Astrocyte (in vitro differentiated cells and primary cell): ENCODE results near the gene PARP4. TPM values are rescaled to one million over a fixed set of nuclear protein-coding genes. Genes with fewer than 3 reads are reported as not detected.
A peak's percentile ranks its signal among the peaks of the same experiment; 100 is the strongest.

Experiments
- DNase-seq: peaks from one replicate; pipeline ENCODE4 v3.0.0-alpha.2; 2010; ENCODE audit warnings: low read depth
- FAIRE-seq: peaks from 2 replicates; lab custom pipeline; 2011; peaks lifted over from hg19 to GRCh38; lab: Jason Lieb, UNC
- H2AFZ ChIP-seq: 2 replicates; pipeline ENCODE4 v1.6.0; 2012; ENCODE audit warnings: low read depth, low read length, inconsistent platforms
- H3K27ac ChIP-seq: 2 replicates; pipeline ENCODE4 v1.5.1; 2011; ENCODE audit warnings: low read depth, low read length, inconsistent platforms
- H3K27me3 ChIP-seq: 2 replicates; pipeline ENCODE4 v1.6.0; 2011; ENCODE audit warnings: low read length, inconsistent platforms; ENCODE audit not compliant: insufficient read depth
- H3K36me3 ChIP-seq: 2 replicates; pipeline ENCODE4 v1.5.1; 2011; ENCODE audit warnings: low read length, inconsistent platforms; ENCODE audit not compliant: insufficient read depth
- H3K4me1 ChIP-seq: 2 replicates; pipeline ENCODE4 v1.5.1; 2011; ENCODE audit warnings: low read length, inconsistent platforms; ENCODE audit not compliant: insufficient read depth
- H3K4me2 ChIP-seq: 2 replicates; pipeline ENCODE4 v1.6.0; 2012; ENCODE audit warnings: low read length, inconsistent platforms
- H3K4me3 ChIP-seq: 2 replicates; pipeline ENCODE4 v1.5.1; 2011; ENCODE audit warnings: low read depth, mild to moderate bottlenecking, low read length, inconsistent platforms; ENCODE audit not compliant: insufficient read depth
- H3K79me2 ChIP-seq: 2 replicates; pipeline ENCODE4 v1.6.0; 2012; ENCODE audit warnings: mild to moderate bottlenecking, low read length, inconsistent platforms; ENCODE audit not compliant: insufficient read depth
- H3K9ac ChIP-seq: 2 replicates; pipeline ENCODE4 v1.6.0; 2012; ENCODE audit warnings: mild to moderate bottlenecking, low read length, inconsistent platforms
- H3K9me3 ChIP-seq: 2 replicates; pipeline ENCODE4 v1.5.1; 2012; ENCODE audit warnings: low read depth, mild to moderate bottlenecking, low read length, inconsistent platforms; ENCODE audit not compliant: insufficient read depth
- H4K20me1 ChIP-seq: 2 replicates; pipeline ENCODE4 v1.6.0; 2012; ENCODE audit warnings: low read length, inconsistent platforms; ENCODE audit not compliant: insufficient read depth
- H3K27ac Mint-ChIP-seq: one replicate; pipeline ENCODE4 v1.8.0; 2021; ENCODE audit warnings: mild to moderate bottlenecking, mixed read lengths; ENCODE audit not compliant: unreplicated experiment
- H3K27me3 Mint-ChIP-seq: one replicate; pipeline ENCODE4 v1.8.0; 2021; ENCODE audit warnings: low read depth, mixed read lengths; ENCODE audit not compliant: unreplicated experiment
- H3K36me3 Mint-ChIP-seq: one replicate; pipeline ENCODE4 v1.8.0; 2021; ENCODE audit warnings: low read depth, mixed read lengths; ENCODE audit not compliant: unreplicated experiment
- H3K4me1 Mint-ChIP-seq: one replicate; pipeline ENCODE4 v1.8.0; 2021; ENCODE audit warnings: low read depth, mixed read lengths; ENCODE audit not compliant: unreplicated experiment
- H3K4me3 Mint-ChIP-seq: one replicate; pipeline ENCODE4 v1.8.0; 2021; ENCODE audit warnings: mild to moderate bottlenecking, moderate library complexity, mixed read lengths; ENCODE audit not compliant: unreplicated experiment
- H3K9me3 Mint-ChIP-seq: one replicate; pipeline ENCODE4 v1.8.0; 2021; ENCODE audit warnings: mild to moderate bottlenecking, mixed read lengths; ENCODE audit not compliant: unreplicated experiment
- CTCF ChIP-seq: IDR thresholded peaks from 2 replicates; pipeline ENCODE4 v1.5.1; 2011; ENCODE audit warnings: low read depth, mild to moderate bottlenecking, inconsistent platforms, low read length, moderate library complexity; ENCODE audit not compliant: insufficient read depth
- EZH2 ChIP-seq: IDR thresholded peaks from 2 replicates; pipeline ENCODE4 v1.6.1; 2012; ENCODE audit warnings: mild to moderate bottlenecking, low read length, inconsistent platforms; ENCODE audit not compliant: insufficient read depth
- total RNA-seq: library from RNA; stranded (reverse); gene quantifications from 2 replicates; pipeline ENCODE4 v1.2.1, GENCODE V29; 2021

PARP4 gene
- total RNA-seq, 1 donor from 2014 or later = 59.1 TPM

DNA sequence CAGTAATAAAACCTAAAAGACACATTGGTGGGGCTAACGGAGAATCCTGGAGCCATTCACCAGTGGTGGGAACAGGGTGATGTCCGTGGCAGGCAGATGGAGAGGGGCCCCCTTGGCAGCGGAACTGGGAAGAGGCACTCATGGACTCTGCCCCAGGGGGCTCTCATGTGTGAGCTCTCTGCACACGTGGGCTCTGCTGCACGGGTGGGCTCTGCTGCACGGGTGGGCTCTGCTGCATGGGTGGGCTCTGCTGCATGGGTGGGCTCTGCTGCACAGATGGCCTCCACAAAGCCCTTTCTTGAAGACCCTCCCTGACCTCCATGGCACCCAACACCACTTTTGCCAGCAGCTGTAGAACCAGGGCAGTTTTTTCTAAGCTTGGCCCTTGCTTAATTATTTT, 52.3 kb downstream of the PARP4 start:
- Histone ChIP-seq H3K4me3 (no peak overlapping the region), H4K20me1 (no peaks in the 10 kb centered on the region), H3K79me2 (no peaks in the 10 kb centered on the region), H3K27me3 (no peaks in the 10 kb centered on the region), H2AFZ (no peak overlapping the region), H3K4me1 (no peaks in the 10 kb centered on the region), H3K9ac (no peak overlapping the region), H3K9me3 (no peaks in the 10 kb centered on the region), H3K4me2 (no peak overlapping the region), H3K36me3 (peaks cover 29% of the 10 kb centered on the region), H3K27ac (no peak overlapping the region)
- H3K9me3 Mint-ChIP-seq = no peaks in the 10 kb centered on the region
- no peaks in the 10 kb centered on the region for H3K27me3 Mint-ChIP-seq
- TF ChIP-seq EZH2 (no peak), CTCF (no peak)
- H3K27ac Mint-ChIP-seq = no peak overlapping the region
- H3K4me1 Mint-ChIP-seq = peaks cover 8% of the 10 kb centered on the region
- FAIRE-seq (no peak), DNase-seq (no peak)
- H3K4me3 Mint-ChIP-seq = no peak overlapping the region
- peaks cover 11% of the 10 kb centered on the region for H3K36me3 Mint-ChIP-seq

- no peaks in the 10 kb centered on the region for H3K79me2 ChIP-seq
- peaks cover 33% of the 10 kb centered on the region for H3K36me3 ChIP-seq
- no peak overlapping the region for H3K4me3 Mint-ChIP-seq
- TF ChIP-seq EZH2 (no peak), CTCF (no peak)
- H3K27ac ChIP-seq = no peak overlapping the region
- no peak for DNase-seq
- no peak for FAIRE-seq
- H3K4me2 ChIP-seq = no peak overlapping the region
- peaks cover 14% of the 10 kb centered on the region for H3K36me3 Mint-ChIP-seq
- H3K9me3 ChIP-seq = no peaks in the 10 kb centered on the region
- H4K20me1 ChIP-seq = no peaks in the 10 kb centered on the region
- H3K4me1 ChIP-seq = no peaks in the 10 kb centered on the region
- H3K9ac ChIP-seq = no peak overlapping the region
- no peak overlapping the region for H2AFZ ChIP-seq
- no peak overlapping the region for H3K4me3 ChIP-seq
- H3K27me3 ChIP-seq = no peaks in the 10 kb centered on the region
- H3K27me3 Mint-ChIP-seq = no peaks in the 10 kb centered on the region
- peaks cover 8% of the 10 kb centered on the region for H3K4me1 Mint-ChIP-seq
- no peak overlapping the region for H3K27ac Mint-ChIP-seq
- H3K9me3 Mint-ChIP-seq = no peaks in the 10 kb centered on the region
Measured at GRCh38 chr13:24459726-24460125, 52.9 kb downstream of the PARP4 start.

DNA sequence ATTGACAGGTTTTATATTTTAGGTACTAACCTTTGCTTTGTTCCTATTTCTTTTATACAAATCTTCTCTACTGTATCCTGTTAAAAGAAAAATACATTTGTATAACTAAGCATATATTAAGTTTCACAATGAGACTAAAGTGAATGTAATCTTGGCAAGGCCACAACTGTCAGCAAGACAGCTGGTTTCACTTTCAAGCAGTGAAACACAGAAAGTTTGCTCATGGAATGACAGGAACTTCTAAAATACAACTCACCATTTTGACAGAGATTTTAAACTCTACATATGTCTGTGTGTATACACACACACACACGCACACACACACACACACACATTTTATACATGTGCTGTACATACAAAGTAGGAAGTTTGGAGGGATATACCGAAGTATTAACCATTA, 53.3 kb downstream of the PARP4 start:
- Mint-ChIP-seq H3K27ac (peak overlapping the region; percentile 69), H3K4me3 (no peak overlapping the region), H3K9me3 (no peaks in the 10 kb centered on the region), H3K4me1 (peaks cover 8% of the 10 kb centered on the region), H3K36me3 (peaks cover 12% of the 10 kb centered on the region), H3K27me3 (no peaks in the 10 kb centered on the region)
- H4K20me1 ChIP-seq = no peaks in the 10 kb centered on the region
- no peaks in the 10 kb centered on the region for H3K9me3 ChIP-seq
- H3K79me2 ChIP-seq = no peaks in the 10 kb centered on the region
- FAIRE-seq = no peak
- TF ChIP-seq CTCF (no peak), EZH2 (no peak)
- peak; percentile 43 for DNase-seq
- H3K9ac ChIP-seq = no peak overlapping the region
- H3K27me3 ChIP-seq = no peaks in the 10 kb centered on the region
- no peak overlapping the region for H2AFZ ChIP-seq
- H3K36me3 ChIP-seq = peaks cover 38% of the 10 kb centered on the region
- H3K4me3 ChIP-seq = no peak overlapping the region
- no peak overlapping the region for H3K27ac ChIP-seq
- H3K4me1 ChIP-seq = no peaks in the 10 kb centered on the region
- H3K4me2 ChIP-seq = no peak overlapping the region
